ENCODE measurements around the gene UBP1.
"Not testable (repeated sequence)": the region's sequence is repeated elsewhere in the genome, so short reads cannot be mapped to it uniquely, and the experiment has no call there.

The UBP1 gene, protein sequence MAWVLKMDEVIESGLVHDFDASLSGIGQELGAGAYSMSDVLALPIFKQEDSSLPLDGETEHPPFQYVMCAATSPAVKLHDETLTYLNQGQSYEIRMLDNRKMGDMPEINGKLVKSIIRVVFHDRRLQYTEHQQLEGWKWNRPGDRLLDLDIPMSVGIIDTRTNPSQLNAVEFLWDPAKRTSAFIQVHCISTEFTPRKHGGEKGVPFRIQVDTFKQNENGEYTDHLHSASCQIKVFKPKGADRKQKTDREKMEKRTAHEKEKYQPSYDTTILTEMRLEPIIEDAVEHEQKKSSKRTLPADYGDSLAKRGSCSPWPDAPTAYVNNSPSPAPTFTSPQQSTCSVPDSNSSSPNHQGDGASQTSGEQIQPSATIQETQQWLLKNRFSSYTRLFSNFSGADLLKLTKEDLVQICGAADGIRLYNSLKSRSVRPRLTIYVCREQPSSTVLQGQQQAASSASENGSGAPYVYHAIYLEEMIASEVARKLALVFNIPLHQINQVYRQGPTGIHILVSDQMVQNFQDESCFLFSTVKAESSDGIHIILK

DNA sequence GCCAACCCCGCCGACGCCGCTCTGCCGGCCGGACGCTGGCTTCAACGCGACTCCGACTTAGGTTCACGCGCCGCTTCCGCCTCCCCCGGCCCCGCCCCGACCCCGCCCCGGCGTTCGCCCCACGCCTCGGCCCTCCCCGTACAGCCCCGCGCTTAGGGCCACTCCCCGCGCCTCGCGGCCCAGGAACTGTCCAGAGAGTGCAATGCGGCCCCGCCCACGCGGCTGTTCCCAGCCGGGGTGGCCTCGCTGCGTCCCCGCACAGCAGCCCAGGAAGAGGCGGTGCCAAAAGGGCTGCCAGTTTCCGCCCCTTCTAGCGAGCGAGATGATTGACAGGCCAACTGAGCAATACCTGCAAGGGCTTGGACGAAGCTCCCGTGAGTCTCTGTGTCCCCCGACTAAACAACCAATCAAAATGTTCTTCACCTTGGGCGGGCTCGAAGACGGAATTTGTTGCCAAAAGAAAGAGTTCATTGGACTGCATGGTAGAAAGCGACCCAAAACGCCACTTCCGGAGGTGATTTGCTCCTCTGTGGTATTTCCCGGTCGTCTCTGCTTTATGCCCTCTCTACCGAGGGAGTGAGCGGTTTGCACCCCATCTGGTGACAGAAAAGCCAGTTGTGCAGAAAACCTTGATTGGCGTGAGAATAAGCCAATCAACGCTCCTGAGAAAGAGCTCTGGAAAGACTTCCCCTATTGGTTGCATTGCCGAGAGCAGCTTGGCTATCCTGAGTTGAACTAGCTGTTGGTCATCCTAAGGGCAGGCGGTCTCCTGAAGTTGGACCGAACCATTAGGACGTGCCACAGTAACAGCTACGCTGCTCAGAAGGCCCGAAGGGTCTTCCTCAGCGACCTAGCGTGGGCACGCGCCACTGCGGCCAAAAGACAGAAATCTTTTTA is at the start of gene UBP1:
UBP1 (minus strand) TSS at position 78 of the 897 bp plus-strand sequence. CDS start 557 bp downstream, outside the sequence.
- peak; percentile 89 for DNase-seq

DNA sequence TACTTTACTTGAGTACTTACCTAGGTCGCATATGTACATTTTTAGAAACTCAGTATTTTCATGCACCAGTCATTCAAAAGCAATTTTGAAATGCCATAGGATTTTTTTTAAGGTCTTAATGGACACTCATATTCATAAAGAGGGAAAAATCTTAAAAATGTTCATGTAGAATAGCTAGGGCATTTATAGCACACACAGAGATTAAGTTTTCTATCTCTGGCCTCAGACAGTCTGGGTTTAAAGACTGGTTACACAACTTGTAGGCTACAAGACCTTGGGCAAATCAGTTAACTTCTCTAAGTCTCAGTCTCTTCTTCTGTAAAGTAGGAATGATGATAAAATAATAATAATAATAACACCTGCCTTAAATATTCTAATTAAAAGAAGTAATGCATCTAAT is 48.5 kb upstream of the UBP1 start:
- DNase-seq = no peak

DNA sequence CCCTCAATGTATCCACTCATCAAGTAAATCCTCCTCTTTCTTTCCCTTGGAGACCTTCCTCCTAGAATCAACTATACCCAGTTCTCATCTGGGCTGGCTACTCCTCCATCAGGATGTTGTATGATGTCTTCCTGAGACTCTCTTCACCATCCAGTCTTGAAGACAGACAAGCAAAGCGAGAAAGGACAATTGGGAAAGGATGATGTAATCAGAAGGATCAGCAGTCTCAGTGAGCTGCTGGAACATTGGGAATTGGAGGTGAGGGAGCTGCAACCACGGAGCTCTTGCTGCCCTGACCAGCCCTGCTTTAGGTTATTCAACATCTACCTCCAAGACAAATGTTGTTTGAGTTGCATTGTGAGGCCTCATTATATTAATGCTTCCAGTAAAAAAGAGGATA is 48.0 kb upstream of the UBP1 start:
- DNase-seq = no peak

DNA sequence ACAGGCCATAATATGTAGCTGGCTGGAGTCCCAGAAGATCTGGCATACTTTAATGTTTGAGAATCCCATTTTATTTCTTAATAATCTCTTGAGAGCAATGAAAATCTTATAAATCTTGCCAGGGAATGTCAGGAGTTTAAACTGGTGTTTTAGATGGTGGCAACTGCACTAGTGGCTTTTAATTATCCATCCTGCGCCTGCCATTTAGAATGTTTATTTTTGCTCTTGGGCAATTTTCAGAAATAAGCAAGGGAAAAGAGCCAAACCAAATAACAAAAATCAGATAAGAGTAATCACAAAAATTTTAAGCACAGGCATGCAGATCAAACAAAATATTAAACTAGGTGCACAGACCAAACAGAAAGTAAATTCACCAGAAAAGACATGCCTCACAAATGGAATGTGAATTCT is 41.9 kb upstream of the UBP1 start:
- peak; percentile 53 for DNase-seq

DNA sequence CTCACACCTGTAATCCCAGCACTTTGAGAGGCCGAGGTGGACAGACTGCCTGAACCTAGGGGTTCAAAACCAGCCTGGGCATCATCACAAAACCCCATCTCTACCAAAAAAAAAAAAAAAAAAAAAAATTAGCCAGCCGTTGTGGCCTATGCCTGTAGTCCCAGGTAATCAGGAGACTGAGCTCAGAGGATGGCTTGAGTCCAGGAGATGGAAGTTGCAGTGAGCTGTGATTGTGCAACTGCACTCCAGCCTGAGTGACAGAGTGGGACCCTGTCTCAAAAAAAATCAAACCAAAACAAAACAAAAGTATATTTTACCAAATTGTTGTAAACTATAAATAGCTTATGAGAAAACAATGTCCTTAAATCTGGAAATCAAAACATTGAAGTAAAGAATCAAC is 34.7 kb upstream of the UBP1 start:
- DNase-seq = no peak

DNA sequence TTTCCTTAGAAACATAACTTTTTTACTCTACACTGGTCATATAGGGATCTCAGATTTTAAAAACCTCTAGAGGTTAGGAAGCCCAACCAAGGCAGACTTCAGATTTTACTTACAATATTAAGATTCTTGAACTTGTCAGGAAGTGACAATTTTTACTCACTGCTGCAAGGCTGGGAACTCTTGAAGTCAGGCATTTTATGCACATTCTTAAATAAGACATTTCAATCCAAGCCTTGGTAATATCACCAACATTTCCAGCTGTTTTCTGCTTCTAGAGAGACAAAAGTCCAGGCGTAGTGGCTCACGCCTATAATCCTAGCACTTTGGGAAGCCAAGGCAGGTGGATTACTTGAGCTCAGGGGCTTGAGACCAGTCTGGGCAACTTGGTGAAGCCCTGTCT is 33.6 kb upstream of the UBP1 start:
- DNase-seq = no peak

DNA sequence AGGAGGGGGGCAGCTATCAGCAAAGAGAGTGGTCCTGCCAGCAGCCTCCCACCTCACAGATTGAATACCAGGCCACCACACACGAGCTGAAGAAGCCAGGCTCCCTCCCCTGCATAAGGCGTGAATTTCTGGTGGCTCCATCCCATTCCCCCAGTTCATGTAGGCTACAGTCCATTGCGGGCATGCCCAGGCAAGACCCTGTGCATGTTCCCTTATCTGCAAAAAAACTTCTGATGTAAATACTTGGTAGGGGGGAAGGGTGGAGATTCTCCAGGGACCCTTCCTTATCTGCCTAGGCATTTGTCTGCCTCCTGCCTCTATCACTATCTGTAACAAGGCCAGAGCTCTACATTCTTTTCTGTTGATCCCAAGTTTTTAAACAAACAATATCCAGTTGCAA is 27.6 kb upstream of the UBP1 start:
- no peak for DNase-seq

DNA sequence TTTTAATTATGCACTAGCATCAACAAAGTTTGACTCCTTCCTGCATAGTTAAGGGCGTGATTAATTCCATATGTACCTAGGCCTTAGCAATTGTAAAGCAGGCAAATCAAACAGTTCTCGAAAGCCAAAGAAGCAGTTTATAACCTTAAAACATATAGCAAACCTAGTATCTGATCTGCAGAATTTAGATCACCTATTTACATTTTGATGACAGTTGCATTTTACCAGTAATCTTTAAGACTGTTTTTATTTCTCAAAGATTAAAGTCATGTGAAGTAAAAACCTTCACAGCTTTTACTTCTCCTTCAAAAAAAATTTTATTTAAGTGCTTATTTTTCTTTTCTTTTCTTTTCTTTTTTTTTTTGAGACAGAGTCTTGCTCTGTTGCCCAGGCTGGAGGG is 20.9 kb upstream of the UBP1 start:
- DNase-seq = no peak

DNA sequence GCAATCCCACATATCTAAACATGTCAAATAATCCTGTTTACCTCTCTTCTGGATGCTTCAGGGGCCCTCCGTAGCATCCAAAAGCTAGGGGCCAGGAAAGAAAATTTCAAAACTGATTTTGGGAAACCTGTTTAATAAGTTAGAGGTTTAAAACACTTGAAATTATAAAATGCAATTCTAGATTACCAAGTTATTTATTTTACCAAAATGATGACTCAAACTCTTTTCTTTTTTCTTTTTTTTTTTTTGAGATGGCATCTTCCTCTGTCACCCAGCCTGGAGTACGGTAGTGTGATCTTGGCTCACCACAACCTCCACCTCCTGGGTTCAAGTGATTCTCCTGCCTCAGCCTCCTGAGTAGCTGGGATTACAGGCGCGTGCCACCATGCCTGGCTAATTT is 19.4 kb upstream of the UBP1 start:
- DNase-seq = not testable (repeated sequence)

DNA sequence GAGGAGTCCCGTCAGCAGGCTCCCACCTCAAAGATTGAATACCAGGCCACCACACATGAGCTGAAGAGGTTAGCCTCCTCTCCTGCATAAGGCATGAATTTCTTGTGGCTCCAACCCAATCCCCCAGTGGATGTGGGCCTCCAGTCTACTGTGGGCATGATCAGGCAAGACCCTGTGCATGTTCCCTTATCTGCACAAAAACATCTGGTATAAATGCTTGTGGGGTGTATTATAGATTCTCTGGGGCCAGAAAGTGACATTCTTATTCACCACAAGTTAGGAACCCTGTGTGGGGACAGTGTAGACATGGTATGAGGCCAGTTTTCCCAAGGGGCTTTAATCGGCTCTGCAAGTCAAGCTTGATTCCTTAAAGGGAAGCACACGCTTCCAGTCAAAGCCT is 18.2 kb upstream of the UBP1 start:
- no peak for DNase-seq

DNA sequence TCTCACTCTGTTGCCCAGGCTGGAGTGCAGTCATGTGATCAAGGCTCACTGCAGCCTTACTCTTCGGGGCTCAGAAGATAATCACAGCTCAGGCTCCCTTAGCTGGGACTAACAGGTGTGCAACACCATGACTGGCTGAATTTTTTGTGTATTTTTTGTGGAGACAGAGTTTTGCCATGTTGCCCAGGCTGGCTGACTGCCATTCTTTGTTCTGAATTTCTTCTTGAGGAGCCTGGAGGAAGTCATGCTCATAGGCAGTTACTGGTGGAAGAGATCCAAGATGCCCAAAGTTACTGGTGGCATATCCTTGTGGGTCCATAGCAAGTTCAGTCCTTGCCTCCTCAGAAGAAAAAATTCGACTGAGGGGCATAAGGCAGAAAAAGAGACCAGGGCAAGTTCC is 16.6 kb upstream of the UBP1 start:
- no peak for DNase-seq

DNA sequence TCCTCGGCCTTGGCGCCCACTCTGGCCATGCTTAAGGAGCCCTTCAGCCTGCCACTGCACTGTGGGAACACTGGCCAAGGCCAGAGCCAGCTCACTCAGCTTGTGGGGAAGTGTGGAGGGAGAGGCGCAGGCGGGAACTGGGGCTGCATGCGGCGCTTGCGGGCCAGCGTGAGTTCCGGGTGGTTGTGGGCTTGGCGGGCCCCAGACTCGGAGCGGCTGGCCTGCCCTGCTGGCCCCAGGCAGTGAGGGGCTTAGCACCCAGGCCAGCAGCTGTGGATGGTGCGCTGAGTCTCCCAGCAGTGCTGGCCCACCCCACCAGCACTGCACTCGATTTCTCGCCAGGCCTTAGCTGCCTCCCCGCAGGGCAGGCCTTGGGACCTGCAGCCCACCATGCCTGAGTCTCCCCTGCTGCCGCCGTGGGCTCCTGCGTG is 13.1 kb upstream of the UBP1 start:
- DNase-seq = no peak

DNA sequence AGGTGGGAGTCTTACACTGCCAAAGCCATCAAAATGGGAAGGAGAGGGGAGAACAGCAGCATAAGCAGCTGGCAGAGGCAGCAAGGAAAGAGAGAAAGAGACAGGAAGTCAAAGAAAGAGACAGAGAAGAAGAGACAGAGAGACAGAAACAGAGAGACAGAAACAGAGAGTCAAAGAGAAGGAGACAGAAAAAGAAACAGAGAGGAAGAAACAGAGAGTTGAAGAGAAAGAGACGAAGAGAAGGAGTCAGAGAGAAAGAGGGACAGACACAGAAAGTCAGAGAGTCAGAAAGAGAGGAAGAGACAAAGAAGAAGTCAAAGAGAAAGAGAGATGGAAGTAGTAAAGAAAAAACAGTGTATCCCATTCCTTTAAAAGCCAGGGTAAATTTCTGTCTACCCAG is 11.8 kb upstream of the UBP1 start:
- not testable (repeated sequence) for DNase-seq

DNA sequence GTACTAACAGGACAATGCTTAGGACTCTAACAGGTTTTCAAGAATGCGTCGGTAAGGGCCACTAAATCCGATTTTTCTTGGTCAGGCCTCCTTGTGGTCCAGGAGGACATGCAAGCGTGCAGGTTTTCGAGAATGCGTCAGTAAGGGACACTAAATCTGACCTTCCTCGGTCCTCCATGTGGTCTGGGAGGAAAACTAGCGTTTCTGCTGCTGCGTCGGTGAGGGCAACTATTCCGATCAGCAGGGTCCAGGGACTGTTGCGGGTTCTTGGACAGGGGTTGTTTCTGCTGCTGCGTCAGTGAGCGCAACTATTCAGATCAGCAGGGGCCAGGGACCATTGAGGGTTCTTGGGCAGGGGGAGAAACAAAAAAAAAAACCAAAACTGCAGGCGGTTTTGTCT is 7.8 kb upstream of the UBP1 start:
- DNase-seq = no peak

DNA sequence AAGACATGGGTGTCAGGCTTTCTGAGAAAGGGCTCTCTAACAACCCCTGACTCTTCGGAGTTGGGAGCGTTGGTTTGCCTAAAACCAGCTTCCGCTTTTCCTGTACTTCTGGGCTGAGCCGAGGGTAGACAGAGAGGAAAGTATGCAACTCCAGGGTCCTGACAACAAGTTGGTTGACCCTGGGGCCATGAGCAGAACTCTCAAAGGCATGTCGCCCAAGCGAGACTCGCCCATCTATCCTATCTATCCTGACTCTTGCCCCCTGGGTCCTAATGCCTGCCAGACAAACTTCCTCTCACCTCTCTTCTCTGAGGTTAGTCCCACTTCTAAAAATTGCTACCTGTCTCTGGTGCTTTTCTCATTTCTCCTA is 7.0 kb upstream of the UBP1 start:
- not testable (repeated sequence) for DNase-seq

DNA sequence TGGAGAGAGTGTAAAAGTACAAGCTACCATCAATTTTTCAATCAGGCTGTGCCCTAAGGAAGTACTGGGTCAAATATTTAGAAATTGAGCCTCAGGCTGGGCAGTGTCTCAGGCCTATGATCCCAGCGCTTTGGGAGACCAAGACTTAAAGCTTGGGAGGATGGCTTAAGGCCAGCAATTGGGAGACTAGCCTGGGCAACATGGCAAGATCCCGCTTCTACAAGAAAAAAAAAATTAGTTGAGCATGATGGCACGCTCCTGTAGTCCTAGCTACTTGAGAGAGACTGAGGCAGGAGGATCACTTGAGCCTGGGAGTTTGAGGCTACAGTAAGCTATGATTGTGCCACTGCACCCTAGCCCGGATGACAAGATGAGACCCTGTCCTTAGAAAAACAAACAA is 2.0 kb upstream of the UBP1 start:
- no peak for DNase-seq

DNA sequence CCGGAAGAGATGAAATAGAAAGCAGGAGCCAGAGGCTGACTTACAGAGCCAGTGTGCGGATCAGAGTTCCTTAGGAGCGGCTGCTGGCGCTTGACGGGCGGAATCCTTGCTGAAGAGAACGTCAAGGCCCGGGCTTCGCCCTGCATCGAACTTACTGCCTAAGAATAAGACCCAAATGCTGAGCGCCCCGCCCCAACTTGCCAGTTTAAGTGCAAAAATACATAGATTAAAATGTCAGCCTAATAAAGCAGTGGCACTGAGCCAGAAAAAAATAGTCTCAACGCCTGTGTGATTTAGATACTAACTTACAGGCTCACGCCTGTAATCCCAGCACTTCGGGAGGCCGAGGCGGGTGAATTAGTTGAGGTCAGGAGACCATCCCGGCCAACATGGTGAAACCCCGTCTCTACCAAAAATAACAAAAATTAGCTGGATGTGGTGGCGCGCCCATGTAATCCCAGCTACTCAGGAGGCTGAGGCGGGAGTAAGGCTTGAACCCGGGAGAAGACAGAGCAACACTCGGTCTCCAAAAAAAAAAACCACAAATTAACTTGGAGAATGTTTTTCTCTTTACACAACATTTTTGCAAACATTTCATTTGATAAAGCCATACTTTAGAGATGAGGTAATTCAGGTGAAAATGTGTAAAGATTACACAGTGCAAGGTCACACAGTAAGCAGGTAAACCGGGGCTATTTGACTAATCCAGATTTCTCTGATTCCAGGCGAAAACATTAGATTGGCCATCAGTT is 1.2 kb upstream of the UBP1 start:
- peak; percentile 46 for DNase-seq

DNA sequence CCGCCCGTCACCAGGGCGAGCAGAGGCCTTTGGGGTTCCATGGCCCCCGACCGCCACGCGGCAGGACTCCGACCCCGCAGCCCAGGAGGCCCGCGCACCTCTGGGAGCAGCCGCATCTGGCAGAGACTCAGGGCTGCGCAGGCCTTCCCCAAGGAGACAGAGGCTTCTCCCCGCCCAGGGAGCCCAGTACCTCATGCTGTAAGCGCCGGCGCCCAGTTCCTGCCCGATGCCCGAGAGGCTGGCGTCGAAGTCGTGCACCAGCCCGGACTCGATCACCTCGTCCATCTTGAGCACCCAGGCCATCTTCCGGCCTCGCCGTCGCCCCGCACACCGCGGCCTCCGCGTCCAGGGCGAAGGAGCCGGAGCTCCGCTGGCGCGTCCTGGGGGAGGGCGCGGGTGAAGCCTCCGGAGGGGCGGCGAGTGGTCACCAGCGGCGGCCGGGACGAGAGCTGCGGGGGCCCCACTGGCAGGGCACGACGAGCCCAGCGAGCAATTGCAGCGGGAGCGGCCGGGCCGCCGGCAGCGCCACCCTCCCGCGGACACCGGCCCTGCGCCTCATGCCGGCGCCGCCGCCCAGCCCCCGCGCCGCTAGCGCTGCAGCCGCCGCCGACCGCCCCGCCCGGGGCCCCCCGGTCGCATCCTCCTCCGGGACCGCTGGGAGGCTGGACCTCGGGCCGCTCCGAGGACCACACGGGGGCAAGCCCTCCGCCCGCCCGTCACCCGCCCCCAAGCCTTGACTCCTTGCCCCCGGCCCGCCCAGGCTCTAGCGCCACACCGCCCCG is 468 bp downstream of the UBP1 start:
- peak; percentile 5 for DNase-seq

DNA sequence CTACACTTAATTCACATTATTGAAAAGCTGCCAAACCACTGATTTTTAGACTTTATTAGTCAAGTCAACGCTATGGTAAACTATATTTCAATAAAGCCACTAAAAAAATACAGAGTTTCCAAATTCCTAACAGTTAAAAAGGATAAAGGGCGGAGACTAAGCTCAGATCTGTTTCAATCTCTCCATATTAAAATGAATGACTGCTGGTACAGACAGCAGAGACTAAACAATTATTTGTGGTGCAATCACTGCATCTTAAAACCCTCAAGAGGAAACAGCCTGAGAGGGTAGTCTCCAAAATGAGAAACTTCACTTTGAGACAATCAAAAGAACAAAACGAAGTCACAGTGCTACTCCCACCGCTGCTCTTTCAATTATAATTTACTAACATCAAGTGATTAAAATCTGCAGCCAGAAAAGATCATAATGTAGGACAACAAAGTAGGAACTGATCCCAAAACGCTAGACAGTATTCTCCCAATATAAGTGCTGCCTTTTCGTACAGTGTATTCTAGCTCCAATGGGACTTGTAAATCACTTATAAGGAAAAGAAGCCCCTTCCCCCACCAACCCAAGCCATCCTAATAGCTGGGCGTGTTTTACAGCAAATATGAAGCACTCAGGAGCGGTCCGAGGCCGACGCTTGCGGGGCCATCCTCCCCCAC is 1.2 kb downstream of the UBP1 start:
- peak; percentile 6 for DNase-seq

DNA sequence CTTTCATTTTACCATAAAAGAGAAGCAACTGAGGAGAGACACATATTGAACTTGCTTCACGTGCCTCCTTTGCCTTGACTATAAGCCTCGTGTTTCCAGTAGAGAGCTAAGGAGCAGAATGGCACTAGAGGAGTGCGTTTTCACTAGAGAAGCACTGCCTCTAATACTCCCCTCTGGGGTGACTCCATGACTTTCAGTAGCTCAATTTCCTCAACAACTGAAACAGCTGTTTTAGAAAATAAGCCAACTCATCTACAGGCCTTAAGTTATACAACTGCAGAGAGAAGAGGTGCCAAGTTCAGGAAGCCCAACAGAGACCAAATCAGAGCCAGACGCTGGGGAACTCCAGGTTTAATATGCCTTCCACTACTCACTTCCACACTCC is 1.9 kb downstream of the UBP1 start:
- DNase-seq = no peak

DNA sequence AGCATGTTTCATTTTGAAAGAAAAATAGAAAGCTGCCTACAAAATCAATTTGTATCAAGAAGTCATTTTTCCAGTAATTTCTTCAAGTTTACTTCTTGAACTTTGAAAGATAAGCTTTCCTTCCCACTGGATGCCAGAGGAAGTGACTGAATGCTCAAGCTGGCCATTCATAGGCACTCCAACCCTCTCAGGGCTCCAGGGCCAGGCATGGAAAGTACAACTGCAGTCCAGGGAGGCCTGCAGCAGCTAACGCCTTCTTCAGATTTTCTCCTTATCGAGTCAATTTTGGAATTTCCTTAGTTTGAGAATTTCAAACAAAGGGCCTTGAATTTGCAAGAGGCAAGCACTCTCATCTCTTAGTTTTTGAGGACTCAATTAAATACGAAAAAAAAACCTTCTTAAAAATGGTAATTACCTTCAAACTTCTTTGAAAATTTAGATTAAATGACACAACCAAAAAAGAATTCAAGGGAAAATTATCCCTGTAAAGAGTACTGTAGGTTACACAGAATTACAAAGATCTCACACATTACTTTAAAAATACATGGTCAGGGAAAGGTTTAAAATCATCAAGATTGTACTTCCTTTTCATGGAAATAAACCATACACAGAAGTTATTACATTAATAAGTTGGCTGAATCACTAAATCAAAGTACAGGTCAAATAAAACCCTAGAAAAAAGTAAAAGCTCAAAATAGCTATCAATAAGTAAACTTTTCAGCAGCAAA is 2.5 kb downstream of the UBP1 start:
- DNase-seq = no peak
